Tongue (tissue), 3 donors: ENCODE measurements around the gene CSPG5. TPM values are rescaled to one million over a fixed set of nuclear protein-coding genes. Genes with fewer than 3 reads are reported as not detected.
A peak's percentile ranks its signal among the peaks of the same experiment; 100 is the strongest.

ENCODE experiments used
- DNase-seq: peaks from one replicate; pipeline ENCODE4 v3.0.0-alpha.2; 2015
- small RNA-seq: library from RNA; depleted of rRNA; stranded (forward); fragments of <200 nt; gene quantifications from one replicate; pipeline ENCODE3, GENCODE V24; 2014; ENCODE audit warnings: low replicate concordance
- total RNA-seq: library from RNA; depleted of rRNA; stranded (reverse); fragments of >200 nt; gene quantifications from one replicate; pipeline ENCODE4 v1.2.3, GENCODE V29; 2014

CSPG5 gene
- total RNA-seq, 1 donor from 2014 or later, result 1.4 TPM

DNA sequence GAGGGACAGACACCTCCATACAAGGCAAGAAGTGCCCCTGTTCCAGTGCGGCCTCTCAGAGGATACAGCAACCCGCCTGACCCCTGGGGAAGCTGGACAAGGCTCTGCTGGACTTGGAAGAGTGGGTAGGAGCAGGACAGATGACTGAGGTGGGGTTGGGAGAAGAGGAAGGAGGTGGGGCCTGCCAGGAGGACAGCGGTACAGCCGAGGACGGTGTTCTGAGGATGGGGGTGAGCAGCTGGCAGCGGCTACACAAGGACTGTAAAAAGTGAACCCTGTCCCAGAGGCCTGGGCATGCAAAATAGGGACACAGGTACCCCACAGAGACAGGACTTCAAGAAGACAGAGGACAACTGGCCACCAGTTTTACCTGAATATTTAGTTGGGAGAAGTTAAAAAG, 41.7 kb downstream of the CSPG5 start:
- no peak for DNase-seq

DNA sequence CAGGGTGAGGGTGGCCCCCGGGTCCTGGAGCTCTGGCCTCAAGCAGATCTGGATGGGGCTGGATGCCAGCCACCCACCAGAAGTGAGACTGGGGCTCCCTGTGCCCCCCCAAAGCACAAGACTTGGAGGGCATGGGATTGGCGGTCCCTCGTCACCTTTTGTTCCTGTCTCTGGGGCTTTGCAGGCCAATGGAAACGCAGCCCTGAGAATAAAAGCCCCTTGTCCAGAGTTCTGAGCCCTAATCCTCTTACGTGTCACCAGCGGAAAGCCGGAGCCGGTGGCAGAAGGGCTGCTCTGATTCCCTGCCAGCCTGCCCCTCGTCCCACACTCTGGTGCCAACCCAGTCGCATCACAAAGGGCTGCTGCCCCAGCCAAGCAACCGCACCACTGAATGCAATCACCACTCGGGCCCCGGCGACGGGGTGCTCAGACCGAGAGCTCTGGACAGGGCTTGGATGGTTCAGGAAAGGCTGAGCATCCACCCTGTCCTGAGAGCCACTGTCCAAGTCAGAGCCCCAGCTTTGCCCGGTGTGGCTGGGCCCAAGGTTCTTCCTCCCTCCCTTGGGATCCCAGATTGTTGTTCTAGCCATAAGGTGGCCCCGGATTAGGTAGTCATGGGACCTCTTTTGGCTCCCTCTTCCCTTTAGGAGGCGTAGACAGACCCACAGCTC, 42.3 kb downstream of the CSPG5 start:
- DNase-seq, result no peak

DNA sequence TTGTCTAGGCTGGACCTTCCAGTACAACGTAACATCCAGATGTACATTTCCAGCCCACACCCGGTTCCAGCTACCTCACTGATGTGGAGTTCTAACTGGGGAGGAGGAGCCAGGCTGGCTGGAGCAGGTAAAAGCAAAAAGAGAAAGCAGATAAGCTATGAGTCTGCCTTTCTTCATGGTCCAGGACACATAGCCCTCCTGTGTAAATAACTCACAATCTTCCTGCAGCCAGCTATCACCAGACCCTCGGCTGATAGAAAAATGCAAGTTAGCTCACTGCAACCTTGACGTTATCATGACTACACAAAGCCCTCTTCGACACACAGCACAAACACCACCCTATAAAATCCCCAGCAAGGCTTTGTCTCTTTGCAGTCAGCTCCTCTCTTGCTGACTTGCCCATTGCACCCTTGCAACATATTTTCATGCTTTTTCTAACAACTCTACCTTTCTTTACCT, 44.6 kb downstream of the CSPG5 start:
- DNase-seq, result no peak

DNA sequence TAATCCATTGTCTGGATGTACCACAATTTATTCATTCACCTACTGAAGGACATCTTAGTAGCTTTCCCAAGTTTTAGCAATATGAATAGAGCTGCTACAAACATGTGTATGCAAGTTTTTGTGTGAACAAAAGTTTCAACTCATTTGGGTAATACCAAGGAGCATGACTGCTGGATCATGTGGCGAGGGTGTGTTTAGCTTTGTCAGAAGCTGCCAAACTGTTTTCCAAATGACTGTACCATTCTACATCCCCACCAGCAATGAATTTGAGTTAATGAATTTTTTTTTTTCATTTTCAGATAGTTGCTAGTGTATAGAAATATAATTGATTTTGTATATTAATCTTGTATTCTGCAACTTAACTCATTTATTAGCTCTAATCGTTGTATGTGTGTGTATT, 45.2 kb downstream of the CSPG5 start:
- no peak for DNase-seq

DNA sequence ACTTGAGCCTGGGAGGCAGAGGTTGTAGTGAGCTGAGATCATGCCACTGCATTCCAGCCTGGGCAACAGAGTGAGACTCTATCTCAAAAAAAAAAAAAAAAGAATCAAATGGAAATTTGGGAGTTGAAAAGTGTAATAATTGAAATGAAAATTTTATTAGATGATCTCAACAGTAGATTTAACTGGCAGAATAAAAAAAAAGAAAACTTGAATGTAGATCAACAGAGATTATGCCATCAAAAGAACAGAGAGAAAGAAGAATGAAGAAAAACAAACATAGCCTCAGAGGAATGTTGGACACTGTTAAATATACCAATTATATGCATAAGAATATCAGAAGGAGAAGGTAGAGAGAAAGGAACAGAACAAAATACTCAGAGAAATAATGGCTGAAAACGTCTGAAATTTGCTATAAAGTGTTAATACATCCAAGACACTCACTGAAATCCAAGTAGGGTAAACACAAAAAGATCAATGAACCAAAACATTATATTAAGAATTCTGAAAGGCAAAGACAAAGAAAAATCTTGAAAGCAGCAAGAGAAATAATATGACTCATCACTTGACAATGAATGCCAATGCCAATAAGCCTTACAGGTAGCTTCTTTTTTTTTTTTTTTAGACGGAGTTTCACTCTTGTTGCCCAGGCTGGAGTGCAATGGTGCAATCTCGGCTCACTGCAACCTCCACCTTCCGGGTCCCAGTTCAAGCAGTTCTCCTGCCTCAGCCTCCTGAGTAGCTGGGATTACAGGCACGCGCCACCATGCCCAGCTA, 50.5 kb downstream of the CSPG5 start:
- DNase-seq, result no peak

DNA sequence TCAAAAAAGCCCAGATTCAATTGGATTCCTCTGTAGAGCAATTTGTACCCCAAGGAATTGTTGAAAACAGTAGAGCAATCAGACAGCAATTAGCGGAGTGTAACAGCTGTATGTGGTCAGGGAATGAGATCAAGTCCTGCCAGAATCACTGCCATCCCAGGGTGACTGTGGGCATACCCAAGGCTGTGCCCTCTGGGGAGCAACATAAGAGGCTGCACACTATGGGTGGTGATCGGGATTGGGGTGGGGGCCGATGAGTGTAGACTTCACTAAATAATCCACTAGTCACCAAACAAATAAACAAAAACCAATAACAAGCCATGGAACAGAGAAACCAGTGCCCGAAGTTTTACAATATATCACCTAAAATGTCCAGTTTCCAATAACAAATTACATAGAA, 53.0 kb downstream of the CSPG5 start:
- no peak for DNase-seq

DNA sequence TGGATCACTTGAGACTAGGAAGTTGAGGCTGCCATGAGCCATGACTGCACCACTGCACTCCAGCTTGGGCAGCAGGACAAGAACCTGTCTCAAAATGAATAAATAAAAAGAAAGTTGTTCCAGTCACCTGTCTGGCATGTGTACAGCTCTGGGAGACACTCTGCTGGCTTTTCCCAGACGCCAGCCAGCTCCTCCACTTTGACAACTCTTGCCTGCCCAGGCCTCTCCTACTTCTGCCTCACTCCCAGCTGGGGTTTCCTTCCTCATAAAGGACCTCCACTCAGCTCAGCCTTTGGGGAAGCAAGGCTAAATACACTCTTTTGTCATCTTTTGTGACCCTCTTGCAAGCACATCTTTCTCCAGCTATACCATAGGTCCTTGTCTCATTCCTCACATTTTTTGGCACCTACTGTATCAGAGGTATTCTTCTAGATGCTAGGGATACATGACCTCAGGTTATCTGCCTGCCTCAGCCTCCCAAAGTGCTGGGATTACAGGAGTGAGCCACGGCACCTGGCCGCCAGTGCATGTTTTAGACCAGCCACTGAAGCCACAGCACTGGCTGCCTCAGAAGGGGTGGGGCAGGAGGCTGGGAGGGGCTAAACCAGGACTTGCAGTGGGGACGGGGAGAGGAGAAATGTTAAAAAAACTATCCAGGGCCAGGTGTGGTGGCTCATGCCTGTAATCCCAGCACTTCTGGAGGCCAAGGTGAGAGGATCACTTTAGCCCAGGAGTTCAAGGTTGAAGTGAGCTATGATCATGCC, 55.2 kb downstream of the CSPG5 start:
- no peak for DNase-seq

DNA sequence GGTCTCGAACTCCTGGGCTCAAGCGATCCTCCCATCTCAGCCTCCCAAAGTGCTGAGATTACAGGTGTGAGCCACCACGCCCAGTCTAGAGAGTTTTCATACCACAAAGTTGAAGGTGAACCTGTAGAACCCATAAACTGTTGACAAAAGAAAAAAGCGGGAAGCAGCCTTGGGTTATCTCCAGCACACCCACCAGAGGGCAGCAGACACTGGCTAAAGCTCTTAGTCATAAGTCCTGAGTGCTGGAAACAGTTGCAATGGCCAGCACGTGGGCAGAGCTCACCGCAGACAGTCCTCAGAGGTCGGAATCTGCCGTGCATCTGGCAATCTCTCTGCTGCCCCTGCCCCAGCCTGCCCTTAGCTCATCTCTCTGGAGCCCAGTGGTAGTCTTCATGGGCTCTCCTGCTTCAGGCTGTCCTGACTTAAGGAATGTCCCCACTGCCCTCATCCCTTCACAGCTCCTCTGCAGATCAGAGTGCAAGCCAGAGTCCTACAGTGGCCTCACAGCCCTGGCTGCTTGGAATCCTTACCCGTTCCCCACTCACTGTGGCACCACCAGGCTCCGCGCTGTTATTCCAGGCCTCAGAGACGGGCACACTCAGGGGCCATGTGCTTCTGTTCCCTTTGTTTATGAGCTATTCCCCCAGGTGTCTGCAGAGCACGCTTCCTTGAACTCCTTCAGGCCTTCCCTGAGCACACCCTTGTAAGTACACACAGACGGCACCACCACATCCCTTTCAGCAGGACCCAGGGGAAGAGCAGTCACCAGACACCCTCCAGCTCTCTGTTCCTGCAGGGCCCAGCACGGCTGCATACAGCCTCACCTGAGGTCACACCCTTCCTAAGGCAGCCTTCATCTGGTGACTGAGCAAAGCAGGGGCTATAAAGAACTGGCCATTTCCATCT, 56.3 kb downstream of the CSPG5 start:
- peak; percentile 94 for DNase-seq

DNA sequence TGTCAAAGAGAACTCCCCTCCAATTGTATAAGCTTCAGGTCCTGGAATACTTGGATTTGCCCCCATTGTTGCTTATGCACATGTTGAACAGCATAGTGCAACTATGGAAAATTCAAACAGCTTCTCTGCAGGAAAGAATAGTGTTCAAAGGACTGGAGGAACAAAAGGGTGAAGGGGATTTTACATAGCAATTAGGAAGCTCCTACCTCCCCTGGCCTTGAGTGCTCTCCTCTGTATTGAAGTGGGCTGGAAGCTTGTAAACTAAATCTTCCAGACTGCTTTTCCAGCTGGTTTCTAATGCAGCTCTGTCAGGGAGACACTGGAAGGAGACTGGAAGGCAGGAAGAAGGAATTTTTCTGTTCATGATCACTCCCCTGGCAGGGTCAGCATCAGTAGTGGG, 57.9 kb downstream of the CSPG5 start:
- DNase-seq, result no peak

DNA sequence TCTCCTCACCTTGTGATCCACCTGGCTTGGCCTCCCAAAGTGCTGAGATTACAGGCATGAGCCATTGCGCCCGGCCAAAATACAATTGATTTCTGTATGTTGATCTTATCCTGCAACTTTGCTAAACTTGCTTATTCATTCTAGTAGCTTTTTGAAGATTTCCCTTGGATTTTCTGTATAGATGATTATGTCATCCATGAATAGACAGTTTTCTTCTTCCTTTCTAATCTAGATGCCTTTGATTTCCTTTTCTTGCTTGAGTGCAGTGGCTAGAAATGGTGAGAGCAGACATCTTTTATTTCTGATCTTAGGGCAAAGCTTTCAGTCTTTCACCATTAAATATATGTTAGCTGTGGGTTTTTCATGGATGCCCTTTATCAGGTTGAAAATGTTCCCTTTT, 60.7 kb downstream of the CSPG5 start:
- DNase-seq, result no peak

DNA sequence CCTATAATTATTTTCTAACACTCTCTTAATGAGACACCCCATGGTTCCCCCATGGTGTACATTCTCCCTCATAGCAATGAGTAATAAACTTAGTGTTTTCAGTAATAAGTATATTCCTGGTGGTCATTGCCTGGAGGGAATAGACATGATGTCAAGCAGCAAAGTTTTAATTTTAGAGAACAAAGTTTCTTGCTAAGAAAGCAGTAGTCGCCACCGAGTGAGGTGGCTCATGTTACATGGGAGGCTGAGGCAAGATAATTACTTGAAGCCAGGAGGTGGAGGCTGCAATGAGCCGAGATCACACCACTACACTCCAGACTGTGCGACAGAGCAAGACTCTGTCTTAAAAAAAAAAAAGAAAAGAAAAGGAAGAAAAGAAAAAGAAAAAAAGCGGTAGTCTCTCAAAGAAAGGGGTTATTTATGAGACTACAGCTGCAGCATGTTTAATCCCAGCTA, 62.8 kb downstream of the CSPG5 start:
- no peak for DNase-seq

DNA sequence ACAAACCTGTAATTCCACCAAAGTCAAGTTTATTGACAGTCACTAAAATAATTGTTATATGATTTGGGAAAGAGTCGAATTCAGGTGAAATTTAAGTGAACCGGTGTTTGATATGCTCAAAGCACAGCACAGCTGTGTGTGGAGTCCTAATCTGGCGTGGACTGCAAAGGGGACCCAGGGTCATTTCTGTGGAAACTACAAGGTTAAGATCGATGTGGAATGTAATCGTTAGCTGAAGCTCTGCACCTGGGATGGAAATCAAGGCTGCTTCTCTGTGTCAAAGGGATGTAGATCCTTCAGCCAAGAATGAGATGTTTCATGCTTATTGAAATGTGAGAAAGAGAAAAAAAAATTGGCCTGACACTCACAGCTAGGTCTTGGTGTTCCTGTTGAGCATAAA, 63.6 kb downstream of the CSPG5 start:
- no peak for DNase-seq

DNA sequence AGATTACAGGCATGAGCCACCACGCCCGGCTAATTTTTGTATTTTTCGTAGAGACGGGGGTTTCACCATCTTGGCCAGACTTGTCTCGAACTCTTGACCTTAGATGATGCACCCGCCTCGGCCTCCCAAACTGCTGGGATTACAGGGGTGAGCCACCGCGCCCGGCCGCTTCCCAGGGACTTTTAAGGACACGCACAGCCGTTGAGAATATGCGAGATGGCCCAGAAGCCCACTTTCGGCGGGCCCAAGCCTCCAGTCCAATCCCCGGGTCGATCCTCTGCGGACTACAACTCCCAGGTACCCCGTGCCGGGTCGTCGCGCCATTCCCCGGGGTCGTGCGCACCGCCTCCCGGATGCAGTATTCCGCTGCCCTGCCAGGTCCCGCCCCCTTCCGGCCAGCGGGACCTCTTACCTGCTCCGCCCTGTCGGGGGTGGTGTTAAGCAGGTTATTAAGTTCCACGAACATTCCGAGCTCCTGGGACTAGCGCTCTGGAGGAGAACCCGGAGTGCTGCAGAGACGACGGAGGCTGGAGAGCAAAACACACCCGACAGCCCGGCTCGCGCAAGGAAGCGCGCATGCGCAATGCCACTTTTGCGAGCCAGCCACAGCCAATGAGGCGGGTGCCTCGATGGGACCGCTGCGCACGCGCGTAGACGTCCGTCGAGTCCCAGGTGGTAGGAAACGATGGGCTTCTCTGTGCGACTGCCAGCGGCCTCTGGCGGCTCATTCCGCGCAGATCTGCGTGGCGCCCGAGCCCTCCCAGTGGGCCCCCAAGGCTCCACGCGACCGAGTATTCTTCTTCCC, 65.3 kb downstream of the CSPG5 start, which contains the start of gene ELP6:
Gene ELP6 (minus strand): TSS at position 588 of the 805 bp plus-strand sequence. CDS start 122 bp downstream, at position 466.
- peak; percentile 99 for DNase-seq

DNA sequence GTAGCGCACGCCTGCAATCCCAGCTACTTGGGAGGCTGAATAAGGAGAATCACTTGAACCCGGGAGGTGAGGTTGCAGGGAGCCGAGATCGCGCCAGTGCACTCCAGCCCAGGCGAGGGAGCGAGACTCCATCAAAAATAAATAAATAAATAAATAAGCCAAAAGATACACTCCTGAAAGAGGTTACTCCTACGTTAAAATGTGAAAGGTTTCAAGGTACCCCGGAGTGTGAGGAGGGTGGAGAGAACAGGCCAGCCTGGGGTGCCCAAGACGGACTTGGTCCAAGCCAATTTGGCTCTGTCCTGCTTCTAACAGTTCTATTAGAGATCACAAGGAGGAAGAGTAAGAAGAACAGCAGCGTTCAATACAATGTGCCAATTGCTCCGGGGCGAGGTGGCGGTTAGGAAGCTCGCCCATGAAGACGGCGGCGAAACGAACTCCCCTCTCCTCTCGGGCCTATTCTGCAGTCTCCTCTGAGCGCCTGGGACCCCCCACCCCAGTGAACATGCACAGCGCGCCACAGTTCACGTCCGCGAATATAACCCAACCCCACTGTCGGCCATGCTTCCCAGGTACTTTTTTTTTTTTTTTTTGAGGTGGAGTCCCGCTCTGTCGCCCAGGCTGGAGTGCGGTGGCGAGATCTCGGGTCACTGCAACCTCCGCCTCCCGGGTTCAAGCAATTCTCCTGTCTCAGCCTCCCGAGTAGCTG, 66.1 kb downstream of the CSPG5 start:
- peak; percentile 36 for DNase-seq

Small RNA genes lying within 50 kb of the gene (small RNA-seq; reads per million reads assigned to genes)
- gene RN7SL870P, result not detected

Other genes starting within 250 kb of the CSPG5 start
- 18.8 TPM for gene PTPN23, start 197.8 kb downstream of the CSPG5 start, total RNA-seq
- 58.6 TPM for gene SCAP, start 102.9 kb downstream of the CSPG5 start, total RNA-seq
- 17.8 TPM for gene ELP6, start 65.2 kb downstream of the CSPG5 start, total RNA-seq
- 58.4 TPM for gene SMARCC1, start 203.0 kb upstream of the CSPG5 start, total RNA-seq
- 63.9 TPM for gene DHX30, start 224.3 kb upstream of the CSPG5 start, total RNA-seq